ENCODE measurements around the gene PRDM16.

DNA sequence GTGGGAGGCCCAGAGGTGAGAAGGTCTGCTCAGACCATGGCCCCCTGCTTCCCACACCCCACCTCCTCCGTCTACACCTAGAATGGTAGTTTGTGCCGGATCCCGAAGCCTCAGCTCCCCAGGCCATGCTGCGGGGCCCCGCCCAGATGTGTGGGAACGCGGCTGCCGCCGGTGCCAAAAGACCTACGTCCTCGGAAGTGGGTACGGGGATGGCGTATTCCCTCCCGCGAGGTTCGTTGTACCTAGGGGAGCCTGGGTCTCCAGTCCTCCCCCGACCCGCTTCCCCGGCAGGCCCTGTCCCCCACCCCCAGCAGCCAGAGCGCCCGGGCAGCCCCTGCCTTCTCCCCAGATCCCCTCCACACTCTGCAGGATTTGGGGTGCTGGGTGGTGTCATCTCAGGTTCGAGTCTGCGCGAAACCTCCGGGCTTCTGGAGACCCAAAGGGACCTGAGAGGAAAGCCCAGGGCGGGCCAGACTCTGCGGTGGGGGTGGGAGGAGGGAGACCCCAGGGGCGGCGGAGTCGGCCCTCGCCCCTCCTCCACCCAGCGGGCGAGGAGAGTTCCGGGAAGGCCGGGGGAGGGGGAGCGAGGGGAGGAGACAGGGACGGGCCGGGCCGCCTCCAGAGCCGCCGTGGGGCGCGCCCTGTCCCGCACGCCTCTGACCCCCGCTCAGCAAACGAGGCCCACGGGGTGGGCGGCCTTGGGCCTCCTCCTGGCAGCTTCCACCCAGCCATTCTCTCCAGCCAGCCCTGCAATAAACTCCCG is 6.2 kb upstream of the PRDM16 start:
- TF ChIP-seq, protein P1, sequence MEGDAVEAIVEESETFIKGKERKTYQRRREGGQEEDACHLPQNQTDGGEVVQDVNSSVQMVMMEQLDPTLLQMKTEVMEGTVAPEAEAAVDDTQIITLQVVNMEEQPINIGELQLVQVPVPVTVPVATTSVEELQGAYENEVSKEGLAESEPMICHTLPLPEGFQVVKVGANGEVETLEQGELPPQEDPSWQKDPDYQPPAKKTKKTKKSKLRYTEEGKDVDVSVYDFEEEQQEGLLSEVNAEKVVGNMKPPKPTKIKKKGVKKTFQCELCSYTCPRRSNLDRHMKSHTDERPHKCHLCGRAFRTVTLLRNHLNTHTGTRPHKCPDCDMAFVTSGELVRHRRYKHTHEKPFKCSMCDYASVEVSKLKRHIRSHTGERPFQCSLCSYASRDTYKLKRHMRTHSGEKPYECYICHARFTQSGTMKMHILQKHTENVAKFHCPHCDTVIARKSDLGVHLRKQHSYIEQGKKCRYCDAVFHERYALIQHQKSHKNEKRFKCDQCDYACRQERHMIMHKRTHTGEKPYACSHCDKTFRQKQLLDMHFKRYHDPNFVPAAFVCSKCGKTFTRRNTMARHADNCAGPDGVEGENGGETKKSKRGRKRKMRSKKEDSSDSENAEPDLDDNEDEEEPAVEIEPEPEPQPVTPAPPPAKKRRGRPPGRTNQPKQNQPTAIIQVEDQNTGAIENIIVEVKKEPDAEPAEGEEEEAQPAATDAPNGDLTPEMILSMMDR (conservative IDR thresholded peaks at IDR 0.05; ENCODE audit: low read depth in 2 of 2), result no peak
- TF ChIP-seq, protein P2, sequence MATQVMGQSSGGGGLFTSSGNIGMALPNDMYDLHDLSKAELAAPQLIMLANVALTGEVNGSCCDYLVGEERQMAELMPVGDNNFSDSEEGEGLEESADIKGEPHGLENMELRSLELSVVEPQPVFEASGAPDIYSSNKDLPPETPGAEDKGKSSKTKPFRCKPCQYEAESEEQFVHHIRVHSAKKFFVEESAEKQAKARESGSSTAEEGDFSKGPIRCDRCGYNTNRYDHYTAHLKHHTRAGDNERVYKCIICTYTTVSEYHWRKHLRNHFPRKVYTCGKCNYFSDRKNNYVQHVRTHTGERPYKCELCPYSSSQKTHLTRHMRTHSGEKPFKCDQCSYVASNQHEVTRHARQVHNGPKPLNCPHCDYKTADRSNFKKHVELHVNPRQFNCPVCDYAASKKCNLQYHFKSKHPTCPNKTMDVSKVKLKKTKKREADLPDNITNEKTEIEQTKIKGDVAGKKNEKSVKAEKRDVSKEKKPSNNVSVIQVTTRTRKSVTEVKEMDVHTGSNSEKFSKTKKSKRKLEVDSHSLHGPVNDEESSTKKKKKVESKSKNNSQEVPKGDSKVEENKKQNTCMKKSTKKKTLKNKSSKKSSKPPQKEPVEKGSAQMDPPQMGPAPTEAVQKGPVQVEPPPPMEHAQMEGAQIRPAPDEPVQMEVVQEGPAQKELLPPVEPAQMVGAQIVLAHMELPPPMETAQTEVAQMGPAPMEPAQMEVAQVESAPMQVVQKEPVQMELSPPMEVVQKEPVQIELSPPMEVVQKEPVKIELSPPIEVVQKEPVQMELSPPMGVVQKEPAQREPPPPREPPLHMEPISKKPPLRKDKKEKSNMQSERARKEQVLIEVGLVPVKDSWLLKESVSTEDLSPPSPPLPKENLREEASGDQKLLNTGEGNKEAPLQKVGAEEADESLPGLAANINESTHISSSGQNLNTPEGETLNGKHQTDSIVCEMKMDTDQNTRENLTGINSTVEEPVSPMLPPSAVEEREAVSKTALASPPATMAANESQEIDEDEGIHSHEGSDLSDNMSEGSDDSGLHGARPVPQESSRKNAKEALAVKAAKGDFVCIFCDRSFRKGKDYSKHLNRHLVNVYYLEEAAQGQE (IDR thresholded peaks at IDR 0.05; ENCODE audit: unreplicated experiment), result no peak
- TF ChIP-seq ZNF331 (CRISPR knock-in tag; IDR thresholded peaks at IDR 0.05; ENCODE audit: low read depth) (no peak), CREB1 (CRISPR knock-in tag; IDR thresholded peaks at IDR 0.05; ENCODE audit: low read depth) (no peak), POLR2AphosphoS5 (IDR thresholded peaks at IDR 0.05; ENCODE audit: low read depth) (no peak), NANOG (IDR thresholded peaks at IDR 0.05; ENCODE audit: borderline replicate concordance) (no peak), EZH2 (IDR thresholded peaks at IDR 0.05; ENCODE audit: low read depth, unreplicated experiment) (peak; percentile 49), EZH2phosphoT487 (IDR thresholded peaks at IDR 0.05; ENCODE audit: unreplicated experiment) (no peak), ZNF114 (CRISPR knock-in tag; IDR thresholded peaks at IDR 0.05) (no peak), STAT1 (IDR thresholded peaks at IDR 0.05; ENCODE audit: unreplicated experiment) (no peak)
- TF ChIP-seq, protein P3, sequence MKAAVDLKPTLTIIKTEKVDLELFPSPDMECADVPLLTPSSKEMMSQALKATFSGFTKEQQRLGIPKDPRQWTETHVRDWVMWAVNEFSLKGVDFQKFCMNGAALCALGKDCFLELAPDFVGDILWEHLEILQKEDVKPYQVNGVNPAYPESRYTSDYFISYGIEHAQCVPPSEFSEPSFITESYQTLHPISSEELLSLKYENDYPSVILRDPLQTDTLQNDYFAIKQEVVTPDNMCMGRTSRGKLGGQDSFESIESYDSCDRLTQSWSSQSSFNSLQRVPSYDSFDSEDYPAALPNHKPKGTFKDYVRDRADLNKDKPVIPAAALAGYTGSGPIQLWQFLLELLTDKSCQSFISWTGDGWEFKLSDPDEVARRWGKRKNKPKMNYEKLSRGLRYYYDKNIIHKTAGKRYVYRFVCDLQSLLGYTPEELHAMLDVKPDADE (IDR thresholded peaks at IDR 0.05), result no peak

Measured in GM23338 (cell line).